Stimulated activated CD8-positive, alpha-beta memory T cell treated with anti-CD3 and anti-CD28 coated beads, Interleukin-15, amount 100 ng/mL, for 1 hour (primary cell): ENCODE results near the gene RPL27.
"Not testable (repeated sequence)": the region's sequence is repeated elsewhere in the genome, so short reads cannot be mapped to it uniquely, and the experiment has no call there.

Experiments used
- DNase-seq: peaks from one replicate; pipeline ENCODE4 v3.0.0-alpha.2; 2020; ENCODE audit warnings: low read depth

RPL27 gene

DNA sequence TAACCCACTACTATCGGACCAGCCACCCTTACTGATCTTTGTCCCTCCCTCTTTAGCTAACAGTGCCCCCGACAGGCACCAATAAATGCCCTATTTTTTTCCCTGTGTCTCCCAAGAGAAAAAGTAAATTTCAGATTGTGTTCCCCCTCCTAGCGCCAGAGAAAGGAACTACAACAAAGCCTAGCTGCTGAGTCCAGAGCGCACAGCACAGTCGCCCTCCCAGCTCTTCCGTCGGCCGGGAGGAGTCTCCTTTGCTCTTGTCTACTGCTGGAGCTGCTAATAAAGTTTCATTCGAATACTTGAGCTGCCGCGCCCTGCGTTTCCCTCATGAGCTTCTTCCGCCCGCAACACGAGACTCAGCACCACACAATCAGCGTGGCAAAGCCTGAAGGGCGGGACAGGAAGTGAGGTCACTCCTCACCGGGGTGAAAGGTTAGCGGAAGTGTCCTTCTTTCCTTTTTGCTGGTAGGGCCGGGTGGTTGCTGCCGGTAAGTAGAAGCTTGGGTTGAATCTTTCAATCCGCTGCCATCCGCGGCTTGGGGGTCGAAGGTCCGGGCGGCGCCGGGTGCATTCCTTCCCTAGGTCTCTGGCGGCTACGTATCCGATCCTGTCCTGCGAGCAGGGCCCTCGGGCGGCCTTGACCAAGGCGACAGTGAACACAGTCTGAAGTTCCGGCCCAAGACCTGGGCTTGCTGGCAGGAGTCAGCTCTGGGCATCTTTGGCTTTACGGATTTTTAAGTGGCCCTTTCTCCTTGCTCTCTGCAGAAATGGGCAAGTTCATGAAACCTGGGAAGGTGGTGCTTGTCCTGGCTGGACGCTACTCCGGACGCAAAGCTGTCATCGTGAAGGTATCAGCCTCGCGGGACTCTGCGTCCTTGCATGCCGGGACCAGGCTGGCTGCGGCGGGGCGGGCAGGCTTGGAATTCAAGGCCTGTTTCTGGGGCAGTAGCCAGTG lies at the start of gene RPL27:
Gene RPL27, plus strand, starts transcription at position 436 of the 955 bp plus-strand sequence. Its CDS starts 332 bp downstream, at position 768.
- peak; percentile 98 for DNase-seq

DNA sequence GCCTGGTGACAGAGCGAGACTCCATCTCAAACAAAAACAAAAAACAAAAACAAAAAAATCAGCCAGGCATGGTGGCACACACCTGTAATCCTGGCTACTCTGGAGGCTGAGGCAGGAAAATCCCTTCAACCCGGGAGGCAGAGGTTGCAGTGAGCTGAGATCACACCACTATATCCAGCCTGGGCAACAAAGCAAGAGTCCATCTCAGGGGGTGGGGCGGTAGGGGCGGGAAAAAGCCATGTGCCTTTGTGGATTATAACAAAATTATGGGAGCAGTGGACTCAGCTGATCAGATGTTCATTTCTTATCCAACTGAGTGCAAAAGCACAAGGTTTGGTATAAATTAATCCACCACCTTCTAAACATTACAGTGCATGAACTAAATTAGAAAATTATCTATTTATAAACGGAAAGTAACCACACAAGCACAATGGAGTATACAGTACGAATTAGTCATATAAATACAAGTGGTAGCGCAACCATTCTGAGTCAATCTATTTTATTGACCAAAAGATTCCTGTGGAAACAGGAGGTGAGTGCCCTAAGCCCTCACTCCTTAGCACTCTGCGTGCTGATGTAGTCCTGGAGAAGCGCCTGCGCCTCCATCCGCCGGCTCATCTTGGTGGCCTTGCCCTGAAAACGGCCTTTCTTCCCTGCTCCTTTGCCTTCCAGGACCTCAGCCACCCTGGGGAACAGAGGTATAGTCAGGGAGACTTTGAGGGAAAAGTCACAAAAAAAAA lies 48.0 kb upstream of the RPL27 start:
- DNase-seq, result no peak

DNA sequence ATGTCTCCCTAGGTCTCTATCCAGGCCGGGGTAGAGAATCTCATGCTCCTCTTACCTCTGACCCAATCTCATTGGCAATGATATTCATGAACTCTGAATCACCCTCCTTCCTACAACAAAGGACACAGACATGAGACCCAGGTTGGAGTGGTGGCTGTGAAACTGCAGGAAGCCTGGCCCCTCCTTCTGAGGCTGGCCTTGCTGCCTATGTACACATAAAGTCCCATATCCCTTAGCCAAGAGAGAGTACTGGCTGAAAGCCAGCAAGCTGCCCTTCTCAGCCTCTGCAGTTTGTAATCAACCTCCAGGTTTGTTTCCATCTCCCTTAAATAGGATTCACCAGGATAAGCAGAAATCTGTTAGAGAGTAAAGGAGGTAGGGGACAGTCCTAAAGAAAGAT lies 44.5 kb upstream of the RPL27 start:
- DNase-seq, result no peak

DNA sequence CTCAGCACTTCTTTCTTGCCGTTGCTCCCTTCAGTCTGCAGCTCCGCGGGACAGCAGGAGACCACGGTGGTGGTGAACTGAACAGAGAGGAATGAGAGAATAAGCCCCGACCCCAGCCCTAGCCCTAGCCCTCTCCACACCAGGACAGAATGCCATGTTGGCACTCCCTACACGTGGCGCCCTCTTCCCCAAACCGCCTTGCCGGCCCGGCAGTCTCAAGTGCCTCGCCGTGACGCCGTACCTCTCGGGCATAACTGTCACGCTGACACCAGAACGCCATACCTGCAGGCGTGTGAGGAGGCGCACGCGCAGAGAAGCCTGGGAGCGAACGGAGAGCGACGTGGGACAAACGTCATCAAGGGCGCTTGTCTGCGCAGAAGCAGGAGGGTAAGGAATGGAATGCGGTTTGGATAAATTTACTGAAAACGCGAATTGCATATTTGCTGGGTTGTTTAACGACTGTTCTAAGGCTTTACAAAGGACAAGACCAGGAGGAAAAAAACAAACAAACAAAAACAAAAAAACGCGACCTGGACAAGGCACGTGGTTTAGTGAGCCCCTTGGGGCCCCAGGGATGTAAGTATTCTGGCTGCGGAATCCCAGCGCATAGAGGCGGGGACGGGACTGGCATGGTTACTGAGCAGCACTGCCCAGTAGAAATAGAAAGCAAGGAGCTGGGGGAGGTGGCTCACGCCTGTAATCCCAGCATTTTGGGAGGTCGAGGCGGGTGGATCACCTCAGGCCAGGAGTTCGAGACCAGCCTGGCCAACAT lies 33.9 kb upstream of the RPL27 start, which contains the start of gene AARSD1:
Gene AARSD1, minus strand, starts transcription at position 294 of the 772 bp plus-strand sequence. Its CDS starts 14 bp downstream, at position 280.
- peak; percentile 77 for DNase-seq

DNA sequence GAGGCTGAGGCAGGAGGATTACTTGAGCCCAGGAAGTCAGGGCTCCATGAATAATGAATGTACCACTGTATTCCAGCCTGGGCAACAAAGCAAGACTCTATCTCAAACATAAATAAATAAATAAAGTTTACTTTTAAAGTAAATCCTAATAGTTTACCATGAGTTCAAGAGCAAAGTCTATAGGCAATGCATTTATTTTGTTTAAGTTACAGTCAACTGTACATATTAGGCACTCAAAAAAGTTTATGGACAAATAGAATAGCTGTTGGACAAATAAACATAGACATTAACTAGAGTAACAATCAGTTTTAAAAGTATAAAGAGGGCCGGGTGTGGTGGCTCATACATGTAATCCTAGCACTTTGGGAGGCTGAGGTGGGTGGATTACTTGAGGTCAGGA lies 30.3 kb upstream of the RPL27 start:
- no peak for DNase-seq

DNA sequence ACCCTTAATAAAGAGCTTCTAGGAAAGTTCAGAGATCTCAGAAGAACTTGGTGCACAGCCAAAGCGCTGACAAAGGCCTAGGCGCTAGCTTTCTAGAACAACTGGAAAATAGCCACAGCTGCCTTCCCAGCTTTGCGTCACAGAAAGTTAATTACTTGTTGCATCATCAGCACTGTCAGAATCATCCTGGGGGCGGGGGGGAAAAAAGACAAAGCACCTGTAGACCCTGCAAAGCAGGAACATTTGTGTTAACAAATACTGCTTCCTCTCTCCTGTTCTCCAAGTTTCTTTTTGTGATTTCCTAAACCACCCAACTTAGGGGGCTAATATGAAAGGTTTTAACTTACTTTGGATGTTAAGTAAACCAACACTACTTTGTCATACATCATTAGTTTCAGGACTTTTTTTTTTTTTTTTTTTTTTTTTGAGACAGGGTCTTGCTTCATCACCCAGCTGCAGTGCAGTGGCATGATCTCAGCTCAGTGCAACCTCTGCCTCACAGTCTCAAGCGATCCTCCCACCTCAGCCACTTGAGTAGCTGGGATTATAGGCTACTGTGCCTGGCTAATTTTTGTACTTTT lies 29.1 kb upstream of the RPL27 start:
- DNase-seq, result no peak

DNA sequence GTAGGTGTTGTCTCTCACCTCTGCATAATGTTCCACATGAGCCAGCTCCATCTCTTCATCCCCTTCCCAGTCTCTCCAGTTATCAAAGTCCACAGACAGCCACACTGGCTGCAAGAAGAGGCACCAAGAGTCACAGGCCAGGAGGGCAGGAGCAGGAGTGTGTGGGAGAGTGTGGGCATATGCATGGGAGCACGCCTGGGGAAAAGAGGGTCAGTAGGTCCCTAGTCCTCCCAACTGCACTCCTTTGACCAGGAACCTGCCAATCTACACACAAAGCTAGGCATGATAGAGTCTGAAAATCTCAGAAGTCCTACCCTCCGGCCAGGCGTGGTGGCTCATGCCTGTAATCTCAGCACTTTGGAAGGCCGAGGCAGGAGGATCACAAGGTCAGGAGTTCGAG lies 26.6 kb upstream of the RPL27 start:
- no peak for DNase-seq

DNA sequence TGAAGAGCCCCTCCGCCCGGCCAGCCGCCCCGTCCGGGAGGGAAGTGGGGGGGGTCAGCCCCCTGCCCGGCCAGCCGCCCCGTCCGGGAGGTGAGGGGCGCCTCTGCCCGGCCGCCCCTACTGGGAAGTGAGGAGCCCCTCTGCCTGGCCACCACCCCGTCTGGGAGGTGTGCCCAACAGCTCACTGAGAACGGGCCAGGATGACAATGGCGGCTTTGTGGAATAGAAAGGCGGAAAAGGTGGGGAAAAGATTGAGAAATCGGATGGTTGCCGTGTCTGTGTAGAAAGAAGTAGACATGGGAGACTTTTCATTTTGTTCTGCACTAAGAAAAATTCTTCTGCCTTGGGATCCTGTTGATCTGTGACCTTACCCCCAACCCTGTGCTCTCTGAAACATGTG lies 24.9 kb upstream of the RPL27 start:
- DNase-seq, result not testable (repeated sequence)

DNA sequence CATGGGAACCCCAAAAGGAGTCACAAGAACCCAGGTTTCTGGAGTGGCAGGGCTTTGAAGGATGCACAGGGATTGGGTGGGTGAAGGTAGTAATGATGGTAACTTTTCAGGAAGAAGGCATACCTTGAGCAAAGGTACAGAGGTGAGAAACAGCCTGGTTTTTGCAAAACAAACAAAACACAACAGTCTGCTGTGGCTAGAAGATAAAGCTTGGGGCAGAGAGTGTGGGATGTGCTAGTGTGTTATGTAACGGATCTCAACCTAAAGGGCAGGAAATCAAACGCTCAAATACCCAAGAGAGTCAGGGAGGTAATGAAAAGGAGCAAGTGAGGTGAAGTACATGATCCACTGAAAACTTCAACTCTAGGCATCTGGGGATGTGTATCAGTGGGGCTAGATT lies 23.0 kb upstream of the RPL27 start:
- DNase-seq, result no peak

DNA sequence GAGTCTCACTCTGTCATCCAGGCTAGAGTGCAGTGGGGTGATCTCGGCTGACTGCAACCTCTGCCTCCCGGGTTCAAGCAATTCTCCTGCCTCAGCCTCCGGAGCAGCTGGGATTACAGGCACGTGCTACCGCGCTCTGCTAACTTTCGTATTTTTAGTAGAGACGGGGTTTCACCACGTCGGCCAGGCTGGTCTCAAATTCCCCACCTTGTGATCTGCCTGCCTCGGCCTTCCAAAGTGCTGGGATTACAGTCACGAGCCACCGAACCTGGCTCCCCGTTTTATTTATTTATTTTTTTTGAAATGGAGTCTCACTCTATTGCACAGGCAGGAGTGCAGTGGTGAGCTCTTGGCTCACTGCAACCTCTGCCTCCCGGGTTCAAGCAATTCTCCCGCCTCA lies 22.5 kb upstream of the RPL27 start:
- DNase-seq, result not testable (repeated sequence)

DNA sequence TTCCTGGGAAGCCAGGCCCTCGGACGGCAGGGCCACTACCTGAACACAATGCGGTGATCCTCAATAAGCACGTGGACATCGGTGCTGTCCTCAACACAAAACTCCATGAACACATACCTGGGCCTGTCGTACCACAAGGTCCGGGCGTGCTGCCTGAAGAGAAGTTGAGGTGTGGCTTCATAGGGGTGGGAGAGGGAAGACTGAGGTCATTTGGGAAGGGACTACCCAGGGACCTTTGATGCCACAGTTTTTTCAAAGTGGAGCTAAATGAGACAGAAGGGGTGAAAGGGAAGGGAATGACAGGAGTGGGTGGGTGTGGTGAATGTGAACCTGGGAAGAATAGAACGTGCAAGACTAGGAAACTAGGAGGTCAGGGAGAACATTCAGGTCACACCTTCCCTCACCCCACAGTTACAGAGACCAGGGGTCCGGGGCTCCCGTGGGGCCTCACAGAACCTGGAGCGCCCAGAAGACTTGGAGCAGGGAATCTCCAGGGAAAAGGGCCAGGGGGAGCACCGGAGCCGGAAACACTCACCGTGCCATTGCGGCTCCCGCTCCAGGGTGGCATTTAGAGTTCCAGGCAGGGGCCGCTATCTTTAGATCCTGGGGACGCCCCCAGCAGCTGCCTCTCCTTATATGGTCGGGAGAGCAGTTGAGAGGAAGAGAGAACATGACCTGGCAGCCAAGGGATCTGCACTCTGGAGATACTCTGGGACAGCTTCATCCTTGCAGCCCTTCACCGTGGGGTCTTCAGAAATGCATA lies 18.5 kb upstream of the RPL27 start, which contains the start of gene PTGES3L:
Gene PTGES3L, minus strand, starts transcription at position 570 of the 763 bp plus-strand sequence. Its CDS starts 27 bp downstream, at position 543.
- DNase-seq, result no peak

DNA sequence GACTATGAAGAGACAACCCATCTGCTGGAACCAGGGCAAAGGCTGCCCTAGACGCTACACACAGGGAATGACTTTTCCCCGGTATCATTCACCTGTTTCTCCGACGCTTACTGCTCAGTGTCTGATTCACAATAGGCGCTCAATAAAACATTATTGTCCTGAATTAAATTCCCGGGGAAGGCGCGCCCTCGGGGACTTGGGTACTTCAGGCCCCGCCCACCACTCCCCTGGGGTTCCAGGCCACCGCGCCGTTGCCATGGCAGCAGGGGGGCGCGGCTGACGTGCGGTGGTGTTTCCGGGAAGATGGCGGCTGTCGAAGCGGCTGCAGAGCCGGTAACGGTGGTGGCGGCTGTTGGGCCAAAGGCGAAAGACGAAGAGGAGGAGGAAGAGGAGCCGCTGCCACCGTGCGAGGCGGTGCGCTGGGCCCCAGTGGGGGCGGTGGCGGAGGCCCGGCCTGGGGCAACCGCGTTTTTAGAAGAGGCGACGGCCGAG lies 17.9 kb upstream of the RPL27 start, which contains the start of gene RUNDC1:
Gene RUNDC1, plus strand, starts transcription at position 292 of the 492 bp plus-strand sequence. Its CDS starts 12 bp downstream, at position 304.
- DNase-seq, result peak; percentile 84

DNA sequence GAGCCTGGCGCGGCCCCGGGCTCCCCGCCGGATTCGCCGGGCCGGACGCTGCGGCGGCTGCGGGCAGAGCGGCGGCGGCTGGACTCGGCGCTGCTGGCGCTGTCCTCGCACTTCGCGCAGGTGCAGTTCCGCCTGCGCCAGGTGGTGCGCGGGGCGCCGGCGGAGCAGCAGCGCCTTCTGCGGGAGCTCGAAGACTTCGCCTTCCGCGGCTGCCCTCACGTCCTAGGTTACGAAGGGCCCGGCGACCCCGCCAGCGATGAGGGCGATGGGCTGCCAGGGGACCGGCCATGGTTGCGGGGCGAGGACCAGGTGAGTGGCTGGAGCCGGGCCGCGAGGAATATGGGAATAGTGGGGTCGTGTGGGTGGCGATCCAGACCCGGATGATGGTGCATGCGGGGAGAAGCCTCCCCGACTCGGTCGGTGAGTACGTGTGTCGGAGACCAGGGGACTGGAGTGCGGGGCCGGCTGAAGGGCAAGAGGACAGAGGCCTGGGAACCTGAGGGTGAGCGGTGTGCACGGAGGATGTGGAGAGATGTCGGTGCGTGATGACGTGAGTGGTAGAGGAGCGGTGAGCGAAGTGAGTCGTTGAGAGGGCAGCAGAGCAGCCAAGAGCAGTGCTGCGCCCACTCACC lies 17.3 kb upstream of the RPL27 start:
- no peak for DNase-seq

DNA sequence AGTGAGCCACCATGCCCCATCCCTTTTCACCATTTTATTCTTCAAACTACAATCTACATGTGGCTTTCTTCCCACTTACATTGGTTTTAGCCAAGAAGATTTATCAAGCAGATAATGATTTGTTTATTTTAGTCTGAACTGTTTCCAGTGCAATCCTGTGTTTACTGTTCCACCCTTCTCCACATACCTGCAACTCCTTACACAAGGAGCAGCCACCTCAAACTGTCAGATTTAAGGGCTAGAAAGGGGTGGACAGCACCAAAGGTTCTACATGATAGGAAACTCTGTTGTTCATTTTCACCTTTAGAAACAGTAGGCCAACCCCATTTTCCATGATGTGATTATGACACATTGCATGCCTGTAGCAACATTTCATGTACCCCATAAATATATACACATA lies 16.0 kb upstream of the RPL27 start:
- DNase-seq, result no peak

DNA sequence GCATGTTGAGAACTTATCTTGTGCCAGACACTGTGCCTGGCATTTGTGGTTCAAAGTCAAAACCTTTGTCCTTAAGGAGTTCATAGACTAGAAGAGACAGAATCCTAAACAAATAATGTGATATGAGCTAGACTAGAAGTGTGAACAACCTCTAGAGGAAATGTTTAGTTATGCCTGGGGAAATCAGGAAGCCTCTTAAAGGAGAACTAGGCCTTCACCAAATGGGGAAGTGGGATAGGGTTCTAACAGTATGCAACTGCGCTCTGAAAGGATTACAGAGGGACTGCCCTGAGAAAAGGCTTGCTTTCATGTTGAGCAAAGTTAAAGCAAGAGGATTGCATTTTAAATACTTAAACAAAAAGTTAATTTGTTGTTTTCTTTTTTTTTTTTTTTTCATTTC lies 13.0 kb upstream of the RPL27 start:
- DNase-seq, result no peak

DNA sequence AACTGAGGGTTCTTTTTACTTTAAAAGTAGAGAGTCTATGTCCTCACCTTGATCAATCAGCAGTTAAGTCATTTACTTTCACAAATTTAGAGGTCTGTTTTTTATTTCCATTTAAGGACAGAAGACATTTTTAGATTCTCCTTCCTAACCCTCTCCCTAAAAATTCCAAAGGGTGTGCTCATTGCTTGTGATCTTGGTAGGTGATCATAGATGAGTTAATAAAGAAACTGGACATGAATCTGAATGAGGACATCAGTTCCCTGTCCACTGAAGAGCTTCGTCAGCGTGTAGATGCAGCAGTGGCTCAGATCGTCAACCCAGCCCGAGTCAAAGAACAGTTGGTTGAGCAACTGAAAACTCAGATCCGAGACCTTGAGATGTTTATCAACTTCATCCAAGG lies 9.1 kb upstream of the RPL27 start:
- no peak for DNase-seq

DNA sequence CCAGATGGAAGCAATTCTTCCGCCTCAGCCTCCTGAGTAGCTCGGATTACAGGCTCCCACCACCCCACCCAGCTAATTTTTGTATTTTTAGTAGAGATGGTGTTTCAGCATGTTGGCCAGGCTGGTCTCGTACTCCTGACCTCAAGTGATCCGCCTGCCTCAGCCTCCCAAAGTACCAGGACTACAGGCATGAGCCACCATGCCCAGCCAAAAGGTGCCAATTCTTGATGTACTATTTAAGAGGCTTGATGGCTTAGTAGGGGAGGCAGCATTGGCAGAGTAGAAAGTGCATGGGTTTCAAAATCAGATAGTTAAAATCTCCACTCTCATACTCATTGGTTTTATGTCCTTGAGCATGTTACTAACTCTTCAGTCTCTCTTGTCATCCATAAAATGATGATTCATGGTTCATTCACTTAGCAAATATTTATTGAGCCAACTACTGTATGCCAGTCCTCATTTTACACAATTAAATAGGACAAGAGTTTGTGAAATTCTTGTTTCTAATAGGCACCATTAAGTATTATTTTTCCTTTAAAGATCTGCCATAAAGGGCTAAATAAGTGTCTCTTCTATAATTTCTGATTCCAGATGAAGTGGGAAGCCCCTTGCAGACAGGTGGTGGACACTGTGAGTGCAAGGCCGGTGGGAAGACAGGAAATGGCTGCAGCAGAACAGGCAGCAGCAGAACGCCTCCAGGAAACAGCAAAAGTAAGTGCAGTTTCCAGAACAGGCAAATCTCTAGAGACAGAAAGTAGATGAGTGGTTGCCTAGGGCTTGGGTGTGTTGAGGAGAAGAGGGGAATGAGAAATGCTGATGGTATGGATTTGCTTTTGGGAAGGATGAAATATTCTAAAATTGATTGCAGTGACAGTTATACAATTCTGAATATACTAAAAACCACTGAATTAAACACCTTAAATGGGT lies 8.2 kb upstream of the RPL27 start:
- DNase-seq, result no peak

DNA sequence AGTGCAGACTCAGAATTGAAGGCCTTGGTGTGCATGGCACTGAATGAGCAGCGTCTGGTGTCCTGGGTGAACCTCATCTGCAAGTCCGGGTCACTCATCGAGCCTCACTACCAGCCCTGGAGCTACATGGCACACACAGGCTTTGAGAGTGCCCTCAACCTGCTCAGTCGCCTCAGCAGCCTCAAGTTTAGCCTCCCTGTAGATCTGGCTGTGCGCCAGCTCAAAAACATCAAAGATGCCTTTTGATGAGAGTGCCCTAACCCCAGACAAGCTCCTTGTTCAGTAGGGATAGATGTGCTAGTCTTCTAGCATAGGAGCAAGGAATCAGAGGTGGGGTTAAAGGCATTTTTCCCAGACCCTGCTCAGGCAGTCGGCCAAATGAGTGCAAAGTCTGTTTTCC lies 6.7 kb upstream of the RPL27 start:
- no peak for DNase-seq

DNA sequence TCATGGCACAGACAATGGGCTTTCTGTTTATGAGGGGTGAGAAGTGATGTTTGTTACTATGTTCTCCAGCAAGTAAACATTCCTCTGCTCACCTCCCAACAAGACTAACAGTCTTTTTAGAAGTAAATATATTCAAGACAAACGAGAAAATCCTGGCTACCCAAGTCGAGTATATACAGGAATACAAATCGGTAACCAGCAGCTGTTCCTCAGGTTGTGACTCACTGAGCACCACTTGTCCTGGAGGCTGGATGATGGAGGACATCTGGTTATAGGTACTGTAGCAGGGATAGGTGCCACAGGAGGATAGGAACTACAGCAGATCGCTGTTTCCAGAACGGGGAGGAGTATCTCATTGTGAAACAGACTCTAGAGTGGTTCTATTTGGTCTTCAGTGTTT lies 5.3 kb upstream of the RPL27 start:
- DNase-seq, result no peak
